ENCODE data around the gene DPF1.

Gene DPF1

GRCh38 chr19:38165335-38165734, 58.7 kb downstream of the DPF1 start:
- no peak for DNase-seq (ENCODE audit: low read depth in 2 of 2)

DNA sequence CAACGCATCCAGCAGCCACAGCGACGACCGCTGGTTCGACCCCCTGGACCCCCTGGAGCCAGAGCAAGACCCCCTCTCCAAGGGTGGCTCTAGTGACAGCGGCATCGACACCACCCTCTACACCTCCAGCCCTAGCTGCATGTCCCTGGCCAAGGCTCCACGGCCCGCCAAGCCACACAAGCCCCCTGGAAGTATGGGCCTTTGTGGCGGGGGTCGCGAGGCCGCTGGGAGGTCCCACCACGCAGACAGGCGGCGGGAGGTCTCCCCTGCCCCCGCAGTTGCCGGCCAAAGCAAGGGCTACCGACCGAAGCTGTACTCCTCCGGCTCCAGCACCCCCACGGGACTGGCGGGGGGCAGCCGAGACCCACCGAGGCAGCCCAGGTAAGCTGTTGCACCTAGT, 59.5 kb downstream of the DPF1 start:
- DNase-seq (ENCODE audit: low read depth in 2 of 2): no peak

GRCh38 chr19:38163419-38164290, 60.4 kb downstream of the DPF1 start:
- no peak for DNase-seq (ENCODE audit: low read depth in 2 of 2)

DNA sequence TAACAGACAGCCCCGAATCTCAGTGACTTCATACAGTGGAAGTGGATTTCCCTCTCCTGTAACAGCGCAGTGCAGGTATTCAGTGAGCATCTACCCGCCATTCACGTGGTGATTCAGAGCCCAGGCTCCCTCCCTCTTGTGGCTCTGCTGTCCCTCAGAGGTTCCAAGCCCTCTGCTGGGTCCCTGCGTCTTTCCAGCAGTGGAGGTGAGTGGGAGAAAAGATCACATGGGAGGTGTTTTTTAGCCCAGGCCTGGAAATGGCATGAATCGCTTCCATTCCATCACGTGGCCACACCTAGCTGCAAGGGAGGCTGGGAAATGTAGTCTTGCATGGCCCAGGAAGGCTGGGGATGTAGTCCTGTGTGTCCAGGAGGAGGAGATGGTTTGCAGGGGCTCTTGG, 61.4 kb downstream of the DPF1 start:
- no peak for DNase-seq (ENCODE audit: low read depth in 2 of 2)

GRCh38 chr19:38162094-38162493, 61.9 kb downstream of the DPF1 start:
- no peak for DNase-seq (ENCODE audit: low read depth in 2 of 2)
